Activated CD8-positive, alpha-beta T cell treated with anti-CD3 and anti-CD28 coated beads for 36 hours (primary cell): Measurements from ENCODE around the gene MVD. TPM values are rescaled to one million over a fixed set of nuclear protein-coding genes. Genes with fewer than 3 reads are reported as not detected.

Source experiments
- ATAC-seq: fragments of 200-7000 bp; cut with Tn5 transposase; one replicate; pipeline ENCODE4 v1.10.0; 2021; ENCODE audit warnings: mild to moderate bottlenecking, moderate library complexity
- CTCF ChIA-PET: fragments of 350-600 bp; sonication (Branson Sonifier 250); formaldehyde crosslinking; loops from one replicate; lab custom pipeline; 2021; ENCODE audit warnings: antibody characterized with exemption; lab: Charles Lee
- POLR2A ChIA-PET: fragments of 350-600 bp; sonication (Branson Sonifier 250); formaldehyde crosslinking; loops from one replicate; lab custom pipeline; 2021; ENCODE audit warnings: antibody characterized with exemption; lab: Charles Lee
- DNase-seq: peaks from one replicate; pipeline ENCODE4 v3.0.0-alpha.2; 2020
- H3K27ac Mint-ChIP-seq: one replicate; pipeline ENCODE4 v1.8.0; 2021; ENCODE audit warnings: mild to moderate bottlenecking, mixed read lengths
- H3K27me3 Mint-ChIP-seq: one replicate; pipeline ENCODE4 v1.8.0; 2021; ENCODE audit warnings: mixed read lengths
- H3K36me3 Mint-ChIP-seq: one replicate; pipeline ENCODE4 v1.8.0; 2021; ENCODE audit warnings: low read depth, mixed read lengths
- H3K4me1 Mint-ChIP-seq: one replicate; pipeline ENCODE4 v1.8.0; 2021; ENCODE audit warnings: low read depth, mixed read lengths
- H3K4me3 Mint-ChIP-seq: one replicate; pipeline ENCODE4 v1.8.0; 2021; ENCODE audit warnings: mild to moderate bottlenecking, moderate library complexity, mixed read lengths
- H3K9me3 Mint-ChIP-seq: one replicate; pipeline ENCODE4 v1.8.0; 2021; ENCODE audit warnings: mixed read lengths
- CTCF ChIP-seq: fragments of 200-600 bp; IDR thresholded peaks from one replicate; pipeline ENCODE4 v1.8.0; 2022; ENCODE audit warnings: antibody characterized with exemption, mild to moderate bottlenecking
- intact Hi-C: fragments of 100-400 bp; cut with micrococcal nuclease; formaldehyde crosslinking; loops from one replicate; pipeline ENCODE4 v1.10.0; 2022
- total RNA-seq, 2 experiments: library from RNA; stranded (reverse); gene quantifications; one replicate each; pipeline ENCODE4 v1.2.3, GENCODE V29; 2021

MVD gene
- total RNA-seq, 2 experiments from 2014 or later, result 83.1 to 89.9 TPM

- intact Hi-C loops, result no loop called here
- H3K27me3 Mint-ChIP-seq, result peaks cover 8% of the 10 kb centered on the region
- peak overlapping the region; percentile 69 for H3K27ac Mint-ChIP-seq
- ChIA-PET CTCF (interaction anchor here (1.2 kb wide), 1 partner anchor 24 kb away, joined by 3 read pairs; no protein-coding TSS in a partner anchor), POLR2A (interaction anchor here (1.5 kb wide), 1 partner anchor 9 kb away, joined by 4 read pairs; no protein-coding TSS in a partner anchor)
- peak; percentile 1 for TF ChIP-seq CTCF
- H3K4me3 Mint-ChIP-seq, result peak overlapping the region; percentile 66
- H3K4me1 Mint-ChIP-seq, result peaks cover 37% of the 10 kb centered on the region
- peak; percentile 85 for DNase-seq
- H3K9me3 Mint-ChIP-seq, result no peaks in the 10 kb centered on the region
- ATAC-seq, result peak; percentile 56
- peaks cover 5% of the 10 kb centered on the region for H3K36me3 Mint-ChIP-seq
Observed at GRCh38 chr16:88633684-88634140, 29.2 kb downstream of the MVD start.

DNA sequence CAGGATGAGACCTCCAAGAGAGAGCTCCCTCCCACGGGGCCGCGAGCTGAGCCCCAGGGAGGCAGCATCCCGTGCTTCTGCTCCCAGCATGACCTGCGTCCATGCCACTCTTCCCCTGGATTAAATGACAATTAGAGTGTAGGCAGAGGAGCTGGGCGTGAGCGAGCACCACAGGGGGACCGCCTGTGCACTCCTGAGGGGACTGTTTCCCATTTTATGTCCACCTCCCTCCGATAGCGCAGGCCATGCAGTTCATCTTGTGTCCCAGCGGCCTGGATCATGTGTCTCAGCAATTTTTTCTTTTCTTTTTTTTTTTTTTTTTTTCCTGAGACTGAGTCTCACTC lies 30.3 kb downstream of the MVD start:
- ATAC-seq (no peak), DNase-seq (no peak)
- CTCF ChIA-PET, result interaction anchor here (1.2 kb wide), 1 partner anchor 23 kb away, joined by 3 read pairs; no protein-coding TSS in a partner anchor
- peaks cover 30% of the 10 kb centered on the region for H3K4me1 Mint-ChIP-seq
- no peak overlapping the region for H3K4me3 Mint-ChIP-seq
- POLR2A ChIA-PET, result interaction anchor here (1.0 to 1.5 kb wide), 3 partner anchors 10 to 62 kb away, joined by 3 to 4 read pairs (median 4); partner anchors contain the start of gene ZC3H18
- H3K9me3 Mint-ChIP-seq, result no peaks in the 10 kb centered on the region
- peak overlapping the region; percentile 10 for H3K27ac Mint-ChIP-seq
- intact Hi-C loops, result no loop called here
- peaks cover 4% of the 10 kb centered on the region for H3K27me3 Mint-ChIP-seq
- peaks cover 7% of the 10 kb centered on the region for H3K36me3 Mint-ChIP-seq
- TF ChIP-seq CTCF, result no peak

GRCh38 chr16:88631920-88632586 lies 30.8 kb downstream of the MVD start:
- Mint-ChIP-seq H3K4me3 (no peak overlapping the region), H3K9me3 (no peaks in the 10 kb centered on the region), H3K36me3 (peaks cover 9% of the 10 kb centered on the region), H3K27me3 (peaks cover under 1% of the 10 kb centered on the region), H3K27ac (no peak overlapping the region), H3K4me1 (peaks cover 25% of the 10 kb centered on the region)
- POLR2A ChIA-PET, result interaction anchor here (1.1 to 1.5 kb wide), 2 partner anchors 10 to 50 kb away, joined by 3 to 4 read pairs; no protein-coding TSS in a partner anchor
- CTCF ChIA-PET, result no interaction called here
- no peak for TF ChIP-seq CTCF
- DNase-seq (no peak), ATAC-seq (no peak)
- intact Hi-C loops, result no loop called here

DNA sequence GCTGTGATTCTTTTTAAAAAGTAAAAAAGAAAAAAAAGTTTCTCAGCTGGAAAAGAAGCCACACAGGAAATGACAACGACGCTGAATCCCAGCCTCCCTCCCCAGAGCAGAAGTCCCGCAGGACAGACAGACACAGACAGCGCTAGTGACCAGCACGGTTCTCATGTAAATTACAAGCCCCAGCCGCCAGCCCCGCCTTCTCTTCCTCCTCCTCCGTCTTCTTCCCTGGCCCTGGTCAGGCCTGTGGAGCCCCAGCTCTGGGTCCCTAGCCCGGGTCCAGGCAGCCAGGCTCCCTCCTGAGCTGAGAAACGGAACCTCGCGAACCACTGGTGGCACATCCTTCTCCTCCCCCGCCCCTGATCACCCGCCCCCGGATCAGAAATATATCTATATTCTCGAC lies 31.5 kb downstream of the MVD start:
- Mint-ChIP-seq H3K9me3 (no peaks in the 10 kb centered on the region), H3K4me1 (peaks cover 22% of the 10 kb centered on the region), H3K27ac (no peak overlapping the region), H3K4me3 (no peak overlapping the region), H3K36me3 (peaks cover 13% of the 10 kb centered on the region), H3K27me3 (no peaks in the 10 kb centered on the region)
- no peak for ATAC-seq
- no peak for TF ChIP-seq CTCF
- no peak for DNase-seq
- CTCF ChIA-PET, result no interaction called here
- POLR2A ChIA-PET, result interaction anchor here (1.1 kb wide), 1 partner anchor 51 kb away, joined by 3 read pairs; no protein-coding TSS in a partner anchor
- intact Hi-C loops, result no loop called here

DNA sequence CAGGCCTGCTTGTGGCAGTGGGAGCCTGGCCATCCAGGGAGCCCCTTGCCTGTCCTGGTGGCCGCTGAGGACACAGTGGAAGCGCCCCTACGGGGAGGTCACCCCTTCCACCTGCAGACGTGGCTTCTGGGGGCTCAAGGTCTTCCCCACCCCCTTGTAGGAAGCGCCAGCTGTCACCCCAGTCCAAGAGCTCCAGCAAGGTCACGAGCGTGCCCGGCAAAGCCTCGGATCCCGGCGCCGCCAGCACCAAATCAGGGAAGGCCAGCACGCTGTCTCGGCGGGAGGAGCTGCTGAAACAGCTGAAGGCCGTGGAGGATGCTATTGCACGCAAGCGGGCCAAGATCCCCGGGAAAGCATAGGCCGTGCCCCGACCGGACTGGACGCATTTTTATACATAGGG lies 31.9 kb downstream of the MVD start:
- intact Hi-C loops, result no loop called here

More for the DNA sequence above, 31.9 kb downstream of the MVD start:
- ATAC-seq (no peak), DNase-seq (no peak)
- Mint-ChIP-seq H3K4me1 (peaks cover 18% of the 10 kb centered on the region), H3K27me3 (no peaks in the 10 kb centered on the region), H3K9me3 (no peaks in the 10 kb centered on the region), H3K36me3 (peaks cover 15% of the 10 kb centered on the region), H3K27ac (no peak overlapping the region), H3K4me3 (no peak overlapping the region)
- CTCF ChIA-PET, result no interaction called here
- TF ChIP-seq CTCF, result no peak
- POLR2A ChIA-PET, result no interaction called here
